Brain microvascular endothelial cell (primary cell): ENCODE results near the gene MSGN1.

Experiments used
- DNase-seq: peaks from one replicate; pipeline ENCODE4 v3.0.0-alpha.2; 2020
- H3K27ac ChIP-seq: fragments of 250-450 bp; sonication (Bioruptor Pico); 2 replicates; pipeline ENCODE4 v1.5.1; 2020; ENCODE audit warnings: mild to moderate bottlenecking, moderate library complexity
- H3K27me3 ChIP-seq: fragments of 250-450 bp; sonication (Bioruptor Pico); replicated peaks from 2 replicates; pipeline ENCODE4 v1.5.1; 2020; ENCODE audit warnings: mild to moderate bottlenecking
- H3K36me3 ChIP-seq: fragments of 250-450 bp; sonication (Bioruptor Pico); replicated peaks from 2 replicates; pipeline ENCODE4 v1.5.1; 2020; ENCODE audit warnings: mild to moderate bottlenecking
- H3K4me3 ChIP-seq: 2 replicates; pipeline ENCODE4 v1.5.1; 2011; ENCODE audit warnings: low read depth, mild to moderate bottlenecking, control low read depth, low read length, moderate library complexity
- CTCF ChIP-seq: IDR thresholded peaks from 2 replicates; pipeline ENCODE4 v1.5.1; 2011; ENCODE audit warnings: low read depth, mild to moderate bottlenecking, moderate library complexity, low read length, control low read depth, inconsistent platforms; ENCODE audit errors: missing control alignments
- in situ Hi-C: cut with HindIII; loops from 2 replicates; pipeline ENCODE4 v1.10.0; 2017; ENCODE audit warnings: low sequenced_read_pairs, low pct_ligation_motif_present

The MSGN1 gene

DNA sequence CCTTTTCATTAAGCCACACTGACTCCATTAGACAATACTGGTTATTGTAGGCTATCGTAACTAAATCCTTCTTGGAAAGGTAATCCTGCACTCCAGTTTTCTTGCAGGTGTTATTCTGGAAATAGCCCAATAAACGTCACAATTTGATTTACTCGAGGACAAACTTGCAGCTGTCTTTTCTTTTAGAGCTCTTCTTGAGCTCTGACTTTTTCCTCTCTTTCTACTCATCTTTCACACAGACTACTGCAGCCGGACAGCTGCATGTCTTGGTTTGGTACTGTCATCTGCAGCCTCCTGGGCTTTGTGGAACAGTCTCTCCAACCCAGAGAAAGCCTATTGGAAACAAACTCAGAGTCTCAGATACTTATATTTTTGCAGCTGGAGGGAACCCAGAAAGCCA, 23.0 kb upstream of the MSGN1 start:
- no peak for TF ChIP-seq CTCF
- no peak for DNase-seq

DNA sequence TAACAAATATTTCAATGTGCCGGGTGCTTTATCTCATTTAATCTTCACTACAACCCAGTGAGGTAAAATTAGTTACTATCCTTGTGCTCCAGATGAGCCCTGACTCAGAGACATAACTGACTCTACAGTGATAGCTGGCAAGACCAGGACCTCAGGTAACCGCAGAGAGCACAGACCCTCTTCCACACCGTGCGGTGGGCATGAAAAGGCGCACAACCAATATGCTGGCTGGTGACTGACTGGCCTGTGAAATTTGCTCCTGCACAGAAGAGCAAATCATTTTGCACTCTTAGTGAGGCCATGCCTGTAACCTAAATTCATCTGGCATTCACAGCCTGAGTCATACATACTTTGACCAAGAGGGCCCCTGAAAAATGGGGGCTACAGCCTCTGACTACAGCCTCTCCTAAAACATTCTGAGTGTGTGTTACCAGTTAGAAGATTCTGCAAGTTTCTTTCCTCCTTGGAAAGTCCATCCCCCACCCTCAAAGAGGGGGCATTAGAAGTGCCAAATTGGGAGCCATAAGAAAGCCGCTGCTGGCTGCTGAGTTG, 22.4 kb upstream of the MSGN1 start:
- no peaks in the 10 kb centered on the region for H3K27me3 ChIP-seq
- H3K4me3 ChIP-seq, result no peak overlapping the region
- no peak overlapping the region for H3K27ac ChIP-seq
- in situ Hi-C loops, result no loop called here
- H3K36me3 ChIP-seq, result no peaks in the 10 kb centered on the region
- no peak for DNase-seq
- no peak for TF ChIP-seq CTCF

More for the DNA sequence above, 23.0 kb upstream of the MSGN1 start:
- Histone ChIP-seq H3K4me3 (no peak overlapping the region), H3K27ac (no peak overlapping the region), H3K36me3 (no peaks in the 10 kb centered on the region), H3K27me3 (no peaks in the 10 kb centered on the region)
- in situ Hi-C loops, result no loop called here

- Histone ChIP-seq H3K27me3 (no peaks in the 10 kb centered on the region), H3K4me3 (no peak overlapping the region), H3K27ac (no peak overlapping the region), H3K36me3 (no peaks in the 10 kb centered on the region)
- in situ Hi-C loops, result no loop called here
- TF ChIP-seq CTCF, result no peak
- no peak for DNase-seq
Observed at GRCh38 chr2:17795309-17795708, 21.0 kb upstream of the MSGN1 start.

- in situ Hi-C loops, result no loop called here
- Histone ChIP-seq H3K27me3 (no peaks in the 10 kb centered on the region), H3K27ac (no peak overlapping the region), H3K36me3 (no peaks in the 10 kb centered on the region), H3K4me3 (no peak overlapping the region)
- DNase-seq, result no peak
- TF ChIP-seq CTCF, result no peak
Observed at GRCh38 chr2:17798338-17798737, 17.9 kb upstream of the MSGN1 start.

DNA sequence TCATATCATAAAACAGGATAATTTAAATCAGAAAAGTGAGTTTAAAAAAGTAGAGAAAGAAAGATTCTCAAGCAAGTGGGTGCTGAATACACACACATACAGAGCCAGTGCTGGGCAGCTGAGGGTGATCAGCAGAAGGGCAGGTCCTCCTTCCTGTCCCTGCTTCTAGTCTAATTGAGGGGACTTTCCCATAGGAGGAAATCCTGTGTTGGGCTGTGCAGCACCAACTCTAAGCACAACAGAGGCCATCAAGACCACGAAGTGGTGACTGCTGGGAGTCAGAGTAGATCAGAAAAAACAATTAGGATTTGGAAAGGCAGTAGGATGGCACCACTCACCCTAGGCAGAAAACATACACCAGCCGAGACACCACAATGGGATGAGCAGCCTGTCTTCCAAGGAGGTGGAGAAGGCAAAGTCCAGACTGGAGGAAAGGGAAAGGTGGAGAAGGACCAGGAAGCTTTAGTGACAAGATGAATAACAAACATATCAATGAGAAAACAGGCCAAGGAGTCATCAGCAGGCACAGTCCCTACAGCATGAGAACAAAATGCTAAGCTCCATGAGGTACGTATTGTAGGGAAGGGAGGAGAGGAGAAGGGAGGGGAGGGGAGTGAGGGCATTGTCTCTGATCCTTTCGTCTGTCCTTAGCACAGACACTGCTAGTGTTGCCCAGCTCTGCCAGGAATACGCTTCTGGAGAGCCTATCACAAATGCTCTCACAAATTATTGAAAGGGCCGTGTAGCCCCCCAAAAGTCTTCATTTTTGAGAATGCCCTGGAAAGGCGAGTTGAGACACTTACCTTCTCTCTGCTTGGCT, 16.7 kb upstream of the MSGN1 start:
- Histone ChIP-seq H3K36me3 (no peaks in the 10 kb centered on the region), H3K4me3 (no peak overlapping the region), H3K27me3 (no peaks in the 10 kb centered on the region), H3K27ac (no peak overlapping the region)
- DNase-seq, result no peak
- TF ChIP-seq CTCF, result no peak
- in situ Hi-C loops, result no loop called here

DNA sequence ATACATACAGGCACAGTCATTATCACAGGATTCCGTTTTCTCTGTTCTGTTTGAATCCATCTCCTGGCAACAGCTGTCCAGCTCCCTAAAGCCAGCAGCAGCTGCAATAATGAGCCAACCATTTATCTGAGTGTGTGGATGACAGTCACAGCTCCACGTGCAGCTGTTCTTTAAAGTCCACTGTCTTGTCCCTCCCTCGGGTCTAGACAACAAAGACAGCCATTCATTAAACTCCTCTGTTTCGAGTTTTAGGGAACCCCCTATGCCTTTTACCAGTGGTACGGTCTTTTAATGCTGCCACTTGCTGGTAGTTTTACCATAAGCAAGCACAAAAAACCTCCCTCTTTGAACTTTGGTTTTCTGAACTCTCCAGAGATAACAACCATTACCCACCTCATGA, 16.0 kb upstream of the MSGN1 start:
- Histone ChIP-seq H3K27ac (no peak overlapping the region), H3K27me3 (no peaks in the 10 kb centered on the region), H3K4me3 (no peak overlapping the region), H3K36me3 (no peaks in the 10 kb centered on the region)
- no peak for DNase-seq
- in situ Hi-C loops, result no loop called here
- TF ChIP-seq CTCF, result no peak
